K562 (cell line): ENCODE results near the gene MED29. TPM values are rescaled to one million over a fixed set of nuclear protein-coding genes. Genes with fewer than 3 reads are reported as not detected.

Experiments used
- BRD9 ChIP-seq: fragments of 450-650 bp; IDR thresholded peaks from 2 replicates; pipeline ENCODE4 v1.6.1; 2018; ENCODE audit warnings: low read depth; ENCODE audit not compliant: partially characterized antibody
- FOXP1 ChIP-seq: sonication (generic); formaldehyde crosslinking; IDR thresholded peaks from 2 replicates; pipeline ENCODE4 v1.8.0; 2022; ENCODE audit warnings: mild to moderate bottlenecking, missing genetic modification reagents
- GATAD2A ChIP-seq: fragments of 450-650 bp; IDR thresholded peaks from 2 replicates; pipeline ENCODE4 v1.6.1; 2017
- HMGN3 ChIP-seq: IDR thresholded peaks from 2 replicates; pipeline ENCODE4 v1.6.1; 2011; ENCODE audit warnings: borderline replicate concordance, low read depth, mild to moderate bottlenecking, mixed read lengths, low read length; ENCODE audit not compliant: insufficient read length; ENCODE audit errors: extremely low read depth
- NFIX ChIP-seq: fragments of 250-450 bp; sonication (Bioruptor Pico); IDR thresholded peaks from 2 replicates; pipeline ENCODE4 v1.4.0; 2020; ENCODE audit warnings: low read depth, mild to moderate bottlenecking, moderate library complexity
- SUPT5H ChIP-seq: fragments of 450-650 bp; IDR thresholded peaks from 2 replicates; pipeline ENCODE4 v1.6.1; 2016
- ZNF253 ChIP-seq: fragments of 250-450 bp; sonication (Bioruptor Pico); conservative IDR thresholded peaks from 2 replicates; pipeline ENCODE4 v1.6.1; 2021; ENCODE audit warnings: mild to moderate bottlenecking
- polyA plus RNA-seq, 8 experiments: library from polyadenylated mRNA; depleted of rRNA in 4 of 8; stranded (reverse) in 5 of 8; unstranded in 3 of 8; fragments of >200 nt; fragmentation: Nextera tagmentation in 2 of 8; fragmentation: Illumina TruSeq in 1 of 8; extraction: Ambion mirVana in 2 of 8; extraction: Trizol in 1 of 8; gene quantifications; 2 replicates each; pipeline versions ENCODE4 v1.2.1 to v1.2.3, GENCODE V29; 2011 to 2014; ENCODE audit warnings: inconsistent platforms in 1 of 8, missing spikeins in 1 of 8
- total RNA-seq, 7 experiments: library from RNA; depleted of rRNA in 6 of 7; stranded (reverse); fragments of >200 nt in 6 of 7; fragmentation: Illumina TruSeq in 2 of 7; extraction: Trizol in 2 of 7; gene quantifications; 2 replicates each; pipeline versions ENCODE4 v1.2.1 to v1.2.3, GENCODE V29; 2011 to 2021; ENCODE audit warnings: low replicate concordance in 1 of 7
- TF ChIP-seq, protein P1 (sequence below), 2 experiments: fragments of 450-650 bp in 1 of 2; sonication (generic) in 1 of 2; formaldehyde crosslinking in 1 of 2; IDR thresholded peaks; 2 replicates each; pipeline versions ENCODE4 v1.7.1 to v1.9.0; 2016 to 2022; ENCODE audit warnings: inconsistent platforms in 1 of 2, mild to moderate bottlenecking in 1 of 2, missing genetic modification reagents in 1 of 2
- TF ChIP-seq, protein P2 (sequence below), 2 experiments: fragments of 450-650 bp in 1 of 2; IDR thresholded peaks; 2 replicates each; pipeline ENCODE4 v1.6.1; 2011 to 2017; ENCODE audit warnings: low read depth in 2 of 2, antibody characterized with exemption in 1 of 2, borderline replicate concordance in 1 of 2, low read length in 1 of 2, mild to moderate bottlenecking in 1 of 2, mixed read lengths in 1 of 2; ENCODE audit not compliant: control insufficient read depth in 1 of 2
- TF ChIP-seq, protein P3 (sequence below): fragments of 250-450 bp; sonication (Bioruptor Pico); IDR thresholded peaks from 2 replicates; pipeline ENCODE4 v1.5.0; 2021; ENCODE audit warnings: mild to moderate bottlenecking, borderline replicate concordance

MED29 gene
- total and polyA plus RNA-seq, 9 of the 15 experiments (the other 6 are each of a cell fraction or from before 2014, with no cell fraction given): 1.8 to 22.6 (median 12.4) TPM

DNA sequence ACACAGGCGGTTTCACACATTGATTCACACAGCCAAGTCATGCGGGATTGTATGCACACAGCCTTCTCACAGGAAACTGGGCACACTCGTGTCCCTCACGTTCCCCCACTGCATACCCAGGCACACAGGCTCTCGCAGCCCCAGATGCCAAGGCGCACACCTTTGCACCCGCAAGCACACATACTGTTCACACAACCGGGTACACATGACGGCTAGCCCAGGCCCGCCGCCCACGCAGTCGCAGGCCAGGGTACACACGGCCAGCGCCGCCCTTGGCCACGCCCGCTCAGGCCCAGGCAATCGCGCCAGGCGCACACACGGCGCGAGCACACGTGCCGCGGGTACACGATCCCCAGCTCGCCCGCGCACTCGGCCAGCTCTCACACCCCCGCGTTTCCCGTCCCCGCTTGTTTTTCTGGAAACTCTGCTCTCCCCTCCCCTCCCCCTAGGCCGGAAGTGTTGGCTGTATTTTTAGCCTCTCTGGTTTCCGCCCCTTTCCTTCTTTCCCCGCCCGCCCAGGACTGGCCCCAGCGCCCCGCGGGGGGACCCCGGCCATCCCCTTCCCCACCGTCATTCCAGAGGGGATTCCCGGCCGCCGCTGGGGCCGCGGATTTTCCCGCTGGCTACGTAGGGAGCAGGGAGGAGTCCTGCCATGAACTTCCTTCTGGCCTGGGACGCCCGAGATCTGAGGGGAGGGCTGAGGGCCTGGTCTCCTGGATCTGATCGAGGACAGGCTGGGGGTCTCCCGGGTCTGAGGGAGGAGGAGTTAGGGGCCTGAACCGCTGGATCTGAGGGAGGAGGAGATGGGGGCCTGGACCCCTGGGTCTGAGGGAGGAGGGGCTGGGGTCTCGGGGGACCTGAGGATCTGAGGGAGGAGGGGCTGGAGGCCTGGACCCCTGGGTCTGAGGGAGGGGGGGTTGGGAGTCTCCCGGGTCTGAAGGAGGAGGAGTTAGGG, 11.4 kb downstream of the MED29 start (continued):
- TF ChIP-seq, protein P1, sequence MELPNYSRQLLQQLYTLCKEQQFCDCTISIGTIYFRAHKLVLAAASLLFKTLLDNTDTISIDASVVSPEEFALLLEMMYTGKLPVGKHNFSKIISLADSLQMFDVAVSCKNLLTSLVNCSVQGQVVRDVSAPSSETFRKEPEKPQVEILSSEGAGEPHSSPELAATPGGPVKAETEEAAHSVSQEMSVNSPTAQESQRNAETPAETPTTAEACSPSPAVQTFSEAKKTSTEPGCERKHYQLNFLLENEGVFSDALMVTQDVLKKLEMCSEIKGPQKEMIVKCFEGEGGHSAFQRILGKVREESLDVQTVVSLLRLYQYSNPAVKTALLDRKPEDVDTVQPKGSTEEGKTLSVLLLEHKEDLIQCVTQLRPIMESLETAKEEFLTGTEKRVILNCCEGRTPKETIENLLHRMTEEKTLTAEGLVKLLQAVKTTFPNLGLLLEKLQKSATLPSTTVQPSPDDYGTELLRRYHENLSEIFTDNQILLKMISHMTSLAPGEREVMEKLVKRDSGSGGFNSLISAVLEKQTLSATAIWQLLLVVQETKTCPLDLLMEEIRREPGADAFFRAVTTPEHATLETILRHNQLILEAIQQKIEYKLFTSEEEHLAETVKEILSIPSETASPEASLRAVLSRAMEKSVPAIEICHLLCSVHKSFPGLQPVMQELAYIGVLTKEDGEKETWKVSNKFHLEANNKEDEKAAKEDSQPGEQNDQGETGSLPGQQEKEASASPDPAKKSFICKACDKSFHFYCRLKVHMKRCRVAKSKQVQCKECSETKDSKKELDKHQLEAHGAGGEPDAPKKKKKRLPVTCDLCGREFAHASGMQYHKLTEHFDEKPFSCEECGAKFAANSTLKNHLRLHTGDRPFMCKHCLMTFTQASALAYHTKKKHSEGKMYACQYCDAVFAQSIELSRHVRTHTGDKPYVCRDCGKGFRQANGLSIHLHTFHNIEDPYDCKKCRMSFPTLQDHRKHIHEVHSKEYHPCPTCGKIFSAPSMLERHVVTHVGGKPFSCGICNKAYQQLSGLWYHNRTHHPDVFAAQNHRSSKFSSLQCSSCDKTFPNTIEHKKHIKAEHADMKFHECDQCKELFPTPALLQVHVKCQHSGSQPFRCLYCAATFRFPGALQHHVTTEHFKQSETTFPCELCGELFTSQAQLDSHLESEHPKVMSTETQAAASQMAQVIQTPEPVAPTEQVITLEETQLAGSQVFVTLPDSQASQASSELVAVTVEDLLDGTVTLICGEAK (IDR thresholded peaks at IDR 0.05): peak; percentile 58; the same call in 1 of the 2 replicates
- TF ChIP-seq, protein P1 (CRISPR knock-in tag; IDR thresholded peaks at IDR 0.05): no peak
- TF ChIP-seq, protein P2, sequence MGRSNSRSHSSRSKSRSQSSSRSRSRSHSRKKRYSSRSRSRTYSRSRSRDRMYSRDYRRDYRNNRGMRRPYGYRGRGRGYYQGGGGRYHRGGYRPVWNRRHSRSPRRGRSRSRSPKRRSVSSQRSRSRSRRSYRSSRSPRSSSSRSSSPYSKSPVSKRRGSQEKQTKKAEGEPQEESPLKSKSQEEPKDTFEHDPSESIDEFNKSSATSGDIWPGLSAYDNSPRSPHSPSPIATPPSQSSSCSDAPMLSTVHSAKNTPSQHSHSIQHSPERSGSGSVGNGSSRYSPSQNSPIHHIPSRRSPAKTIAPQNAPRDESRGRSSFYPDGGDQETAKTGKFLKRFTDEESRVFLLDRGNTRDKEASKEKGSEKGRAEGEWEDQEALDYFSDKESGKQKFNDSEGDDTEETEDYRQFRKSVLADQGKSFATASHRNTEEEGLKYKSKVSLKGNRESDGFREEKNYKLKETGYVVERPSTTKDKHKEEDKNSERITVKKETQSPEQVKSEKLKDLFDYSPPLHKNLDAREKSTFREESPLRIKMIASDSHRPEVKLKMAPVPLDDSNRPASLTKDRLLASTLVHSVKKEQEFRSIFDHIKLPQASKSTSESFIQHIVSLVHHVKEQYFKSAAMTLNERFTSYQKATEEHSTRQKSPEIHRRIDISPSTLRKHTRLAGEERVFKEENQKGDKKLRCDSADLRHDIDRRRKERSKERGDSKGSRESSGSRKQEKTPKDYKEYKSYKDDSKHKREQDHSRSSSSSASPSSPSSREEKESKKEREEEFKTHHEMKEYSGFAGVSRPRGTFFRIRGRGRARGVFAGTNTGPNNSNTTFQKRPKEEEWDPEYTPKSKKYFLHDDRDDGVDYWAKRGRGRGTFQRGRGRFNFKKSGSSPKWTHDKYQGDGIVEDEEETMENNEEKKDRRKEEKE (IDR thresholded peaks at IDR 0.05; ENCODE audit: borderline replicate concordance in 1 of 2, control insufficient read depth in 1 of 2, low read depth in 2 of 2, low read length in 1 of 2): peak in 1 of 2 experiments; percentile 69; a peak in 1 of 4 replicates
- TF ChIP-seq FOXP1 (CRISPR knock-in tag) (peak; percentile 66; the same call in 1 of the 2 replicates), GATAD2A (peak; percentile 89), BRD9 (peak; percentile 46), HMGN3 (peak; percentile 98), SUPT5H (peak; percentile 53; the same call in 1 of the 2 replicates), ZNF253 (CRISPR knock-in tag) (no peak), NFIX (CRISPR knock-in tag) (no peak)
- TF ChIP-seq, protein P3, sequence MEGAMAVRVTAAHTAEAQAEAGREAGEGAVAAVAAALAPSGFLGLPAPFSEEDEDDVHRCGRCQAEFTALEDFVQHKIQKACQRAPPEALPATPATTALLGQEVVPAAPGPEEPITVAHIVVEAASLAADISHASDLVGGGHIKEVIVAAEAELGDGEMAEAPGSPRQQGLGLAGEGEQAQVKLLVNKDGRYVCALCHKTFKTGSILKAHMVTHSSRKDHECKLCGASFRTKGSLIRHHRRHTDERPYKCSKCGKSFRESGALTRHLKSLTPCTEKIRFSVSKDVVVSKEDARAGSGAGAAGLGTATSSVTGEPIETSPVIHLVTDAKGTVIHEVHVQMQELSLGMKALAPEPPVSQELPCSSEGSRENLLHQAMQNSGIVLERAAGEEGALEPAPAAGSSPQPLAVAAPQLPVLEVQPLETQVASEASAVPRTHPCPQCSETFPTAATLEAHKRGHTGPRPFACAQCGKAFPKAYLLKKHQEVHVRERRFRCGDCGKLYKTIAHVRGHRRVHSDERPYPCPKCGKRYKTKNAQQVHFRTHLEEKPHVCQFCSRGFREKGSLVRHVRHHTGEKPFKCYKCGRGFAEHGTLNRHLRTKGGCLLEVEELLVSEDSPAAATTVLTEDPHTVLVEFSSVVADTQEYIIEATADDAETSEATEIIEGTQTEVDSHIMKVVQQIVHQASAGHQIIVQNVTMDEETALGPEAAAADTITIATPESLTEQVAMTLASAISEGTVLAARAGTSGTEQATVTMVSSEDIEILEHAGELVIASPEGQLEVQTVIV (CRISPR knock-in tag): no peak
